ENCODE data around the gene NACC2. TPM values are rescaled to one million over a fixed set of nuclear protein-coding genes. Genes with fewer than 3 reads are reported as not detected.

Gene NACC2
- total and polyA plus RNA-seq, 9 of the 15 experiments (the other 6 are each of a cell fraction or from before 2014, with no cell fraction given): 0.70 to 25.1 (median 5.6) TPM

- peaks cover 11 to 31% of the 10 kb centered on the region in 2 experiments; a peak in 3 of 5 replicates for H3K27me3 ChIP-seq (ENCODE audit: control insufficient read depth in 2 of 2, insufficient read depth in 2 of 2, low read length in 2 of 2)
- H3K4me1 ChIP-seq (replicated peaks in 1 of 2; ENCODE audit: control insufficient read depth in 2 of 2, insufficient read depth in 2 of 2, low read length in 2 of 2): peaks cover 0 to 42% of the 10 kb centered on the region in 2 experiments; a peak in 3 of 5 replicates
- no peaks in the 10 kb centered on the region for H3K36me3 ChIP-seq (ENCODE audit: control insufficient read depth, insufficient read depth, low read length)
- no peaks in the 10 kb centered on the region for H3K9me1 ChIP-seq (ENCODE audit: control insufficient read depth, insufficient read depth, low read length)
- DNase-seq (ENCODE audit: extremely low read depth in 1 of 4, low spot score in 3 of 4) (no peak), FAIRE-seq (no peak), ATAC-seq (no peak)
- in situ Hi-C loops (cut with MboI) (no loop called here), intact Hi-C loops (cut with micrococcal nuclease) (no loop called here)
- ChIA-PET CTCF (ENCODE audit: low intra/inter-chr PET ratio) (no interaction called here), POLR2A (interaction anchor here (1.0 kb wide), 1 partner anchor 19 kb away, joined by 4 read pairs; no protein-coding TSS in a partner anchor)
- no peak for TF ChIP-seq DLX4 (CRISPR knock-in tag; IDR thresholded peaks at IDR 0.05)
- TF ChIP-seq E4F1 (CRISPR knock-in tag; IDR thresholded peaks at IDR 0.05; ENCODE audit: borderline replicate concordance): no peak
- TF ChIP-seq GABPB1 (CRISPR knock-in tag; IDR thresholded peaks at IDR 0.05): no peak
- TF ChIP-seq ZNF507 (tag; conservative IDR thresholded peaks at IDR 0.05): no peak
- no peak for TF ChIP-seq ZBTB49 (CRISPR knock-in tag; IDR thresholded peaks at IDR 0.05; ENCODE audit: borderline replicate concordance)
- no peak for TF ChIP-seq CC2D1A (IDR thresholded peaks at IDR 0.05)
- no peak for TF ChIP-seq NUFIP1 (IDR thresholded peaks at IDR 0.05; ENCODE audit: partially characterized antibody)
- TF ChIP-seq POLR2AphosphoS5 (IDR thresholded peaks at IDR 0.05; ENCODE audit: control insufficient read depth, insufficient read depth, low read depth, low read length): no peak
- no peak for TF ChIP-seq ZZZ3 (IDR thresholded peaks at IDR 0.05)
- no peak for TF ChIP-seq EZH2 (IDR thresholded peaks at IDR 0.05; ENCODE audit: borderline replicate concordance, low read depth, low read length)
- TF ChIP-seq ZNF586 (CRISPR knock-in tag; conservative IDR thresholded peaks at IDR 0.05): no peak
- H3K9me3 ChIP-seq (replicated peaks; ENCODE audit: control insufficient read depth, insufficient read depth, low read depth, low read length): no peaks in the 10 kb centered on the region
- no peak overlapping the region for H2AFZ ChIP-seq (ENCODE audit: low read depth, low read length)
- no peak overlapping the region for H3K4me2 ChIP-seq (ENCODE audit: insufficient read depth, low read length)
- no peaks in the 10 kb centered on the region for H3K79me2 ChIP-seq (ENCODE audit: control insufficient read depth, insufficient read depth, low read length)
- H3K4me3 ChIP-seq: no peak overlapping the region
- H3K27ac ChIP-seq (ENCODE audit: extremely low read depth, low read depth, low read length): no peak overlapping the region
- under 1% methylated on average over 6 of the region's 9 CpGs for WGBS (ENCODE audit: insufficient coverage, low coverage, missing lambda C conversion rate)
- H3K9ac ChIP-seq (ENCODE audit: insufficient read depth in 1 of 2, low read depth in 2 of 2, low read length in 2 of 2): no peak overlapping the region; a peak in 1 of 4 replicates
- BruUV-seq (replicated peaks): no TSS peak
- H4K20me1 ChIP-seq (replicated peaks; ENCODE audit: control insufficient read depth, insufficient read depth, low read length): no peaks in the 10 kb centered on the region
Measured at GRCh38 chr9:135970128-135970815, 124.8 kb downstream of the NACC2 start.

Measured in K562 (cell line).